HUES6 (cell line): ENCODE data around the gene RIPK1.
"Not testable (repeated sequence)": the region's sequence is repeated elsewhere in the genome, so short reads cannot be mapped to it uniquely, and the experiment has no call there.

Experiments
- H3K27ac ChIP-seq: 2 replicates; pipeline ENCODE4 v1.7.0; 2013; ENCODE audit warnings: low read depth, mild to moderate bottlenecking, low read length, inconsistent platforms
- H3K27me3 ChIP-seq: 2 replicates; pipeline ENCODE4 v1.6.1; 2013; ENCODE audit warnings: low read length; ENCODE audit not compliant: control insufficient read depth, insufficient read depth
- H3K36me3 ChIP-seq: 2 replicates; pipeline ENCODE4 v1.6.1; 2013; ENCODE audit warnings: low read length; ENCODE audit not compliant: control insufficient read depth, insufficient read depth
- H3K4me1 ChIP-seq: 2 replicates; pipeline ENCODE4 v1.6.1; 2013; ENCODE audit warnings: low read length; ENCODE audit not compliant: control insufficient read depth, insufficient read depth
- H3K4me3 ChIP-seq: 2 replicates; pipeline ENCODE4 v1.5.1; 2013; ENCODE audit warnings: low read depth, low read length
- H3K9ac ChIP-seq: one replicate; pipeline ENCODE4 v1.6.1; 2013; ENCODE audit warnings: mild to moderate bottlenecking, low read length
- H3K9me3 ChIP-seq: 2 replicates; pipeline ENCODE4 v1.6.1; 2013; ENCODE audit warnings: low read depth, low read length; ENCODE audit not compliant: control insufficient read depth, insufficient read depth

Gene RIPK1

DNA sequence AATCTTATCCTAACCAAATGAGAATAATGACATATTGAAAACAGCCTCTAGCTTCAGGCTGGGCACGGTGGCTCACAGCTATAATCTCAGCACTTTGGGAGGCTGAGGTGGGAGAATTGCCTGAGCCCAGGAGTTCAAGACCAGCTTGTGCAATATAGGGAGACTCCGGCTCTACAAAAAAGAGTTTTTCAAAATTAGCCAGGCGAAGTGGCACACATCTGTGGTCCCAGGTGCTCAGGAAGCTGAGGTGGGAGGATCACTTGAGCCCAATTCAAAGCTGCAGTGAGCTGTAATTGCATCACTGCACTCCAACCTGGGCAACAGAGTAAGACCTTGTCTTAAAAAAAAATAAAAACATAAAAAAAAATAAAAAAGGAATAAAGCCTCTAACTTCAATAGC, 84.4 kb downstream of the RIPK1 start:
- Histone ChIP-seq H3K9ac (no peak overlapping the region), H3K27me3 (no peaks in the 10 kb centered on the region), H3K9me3 (peaks cover 1% of the 10 kb centered on the region), H3K4me1 (no peaks in the 10 kb centered on the region; the same call in 1 of the 2 replicates), H3K36me3 (peaks cover 75% of the 10 kb centered on the region), H3K4me3 (no peak overlapping the region), H3K27ac (no peak overlapping the region)

DNA sequence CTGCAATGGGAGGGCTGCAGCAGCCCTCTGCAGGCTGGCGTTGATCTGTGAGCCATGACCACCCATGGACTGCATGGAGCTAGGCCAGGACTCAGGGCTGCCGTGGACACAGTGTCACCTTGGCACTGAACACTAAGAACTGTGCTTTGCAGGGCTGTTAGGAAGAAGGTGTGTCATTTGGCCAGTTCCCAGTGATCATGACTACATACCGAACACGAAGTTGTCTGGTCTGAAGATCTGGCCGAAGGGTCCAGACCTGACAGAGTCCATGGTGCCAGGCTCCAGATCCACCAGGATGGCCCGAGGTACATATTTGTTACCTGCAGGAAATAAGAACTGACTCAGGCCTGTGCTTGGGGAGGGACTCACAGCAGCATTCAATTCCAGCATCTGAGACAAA, 87.1 kb downstream of the RIPK1 start:
- Histone ChIP-seq H3K4me3 (peak overlapping the region; percentile 39; the same call in 1 of the 2 replicates), H3K4me1 (peaks cover 21% of the 10 kb centered on the region), H3K9ac (peak overlapping the region; percentile 41), H3K36me3 (peaks cover 49% of the 10 kb centered on the region)
- H3K27me3 ChIP-seq, H3K9me3 ChIP-seq, H3K27ac ChIP-seq: not testable (repeated sequence)

DNA sequence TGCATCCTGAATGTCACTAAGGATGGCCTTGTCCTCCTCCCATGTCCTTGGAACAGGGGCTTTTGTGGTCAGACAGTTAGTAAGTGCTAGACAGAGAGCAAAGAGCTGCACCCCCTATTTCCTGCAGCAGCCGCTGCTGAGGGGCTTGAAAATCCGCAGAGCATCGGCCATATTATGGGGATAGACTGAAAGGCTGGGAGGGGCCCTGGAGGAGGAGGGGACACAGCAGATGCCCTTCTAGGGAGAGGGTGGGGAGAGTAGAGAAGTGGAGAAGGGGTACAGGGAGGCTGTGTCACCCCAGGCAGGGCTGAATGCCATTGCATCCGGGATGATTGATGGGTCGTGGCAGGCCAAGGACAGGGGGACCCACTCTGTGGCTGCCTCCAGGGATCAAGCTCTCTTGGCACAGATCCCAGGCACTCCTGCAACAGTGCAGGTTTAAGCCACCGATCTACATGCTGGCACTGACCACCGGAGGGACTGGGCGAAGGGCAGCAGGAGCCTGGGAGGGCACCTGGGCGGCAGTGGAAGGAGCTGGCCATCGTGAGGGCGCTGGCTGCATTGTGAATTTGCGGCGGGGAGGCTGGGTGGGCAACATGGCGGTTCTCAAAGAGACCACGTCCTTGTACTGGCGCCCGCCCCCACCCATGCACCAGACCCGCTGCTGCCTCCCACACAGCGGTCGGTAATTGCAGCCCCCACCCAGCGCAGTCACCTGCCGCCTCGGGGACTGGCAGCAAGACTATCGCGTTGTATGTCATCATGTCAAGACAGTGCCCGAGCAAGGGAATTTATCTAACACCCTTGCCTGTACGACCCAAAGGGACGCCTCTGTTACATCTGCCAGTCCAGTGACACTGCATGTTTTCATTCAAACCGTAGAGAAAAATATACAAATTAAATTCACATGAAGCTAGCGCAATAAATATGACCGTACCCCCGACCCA, 88.2 kb downstream of the RIPK1 start:
- not testable (repeated sequence) for H3K9me3 ChIP-seq, H3K27me3 ChIP-seq
- peaks cover 41% of the 10 kb centered on the region for H3K36me3 ChIP-seq
- peaks cover 28% of the 10 kb centered on the region for H3K4me1 ChIP-seq
- H3K27ac ChIP-seq = peak overlapping the region; percentile 59; the same call in 1 of the 2 replicates
- peak overlapping the region; percentile 93 for H3K9ac ChIP-seq
- H3K4me3 ChIP-seq = peak overlapping the region; percentile 91

DNA sequence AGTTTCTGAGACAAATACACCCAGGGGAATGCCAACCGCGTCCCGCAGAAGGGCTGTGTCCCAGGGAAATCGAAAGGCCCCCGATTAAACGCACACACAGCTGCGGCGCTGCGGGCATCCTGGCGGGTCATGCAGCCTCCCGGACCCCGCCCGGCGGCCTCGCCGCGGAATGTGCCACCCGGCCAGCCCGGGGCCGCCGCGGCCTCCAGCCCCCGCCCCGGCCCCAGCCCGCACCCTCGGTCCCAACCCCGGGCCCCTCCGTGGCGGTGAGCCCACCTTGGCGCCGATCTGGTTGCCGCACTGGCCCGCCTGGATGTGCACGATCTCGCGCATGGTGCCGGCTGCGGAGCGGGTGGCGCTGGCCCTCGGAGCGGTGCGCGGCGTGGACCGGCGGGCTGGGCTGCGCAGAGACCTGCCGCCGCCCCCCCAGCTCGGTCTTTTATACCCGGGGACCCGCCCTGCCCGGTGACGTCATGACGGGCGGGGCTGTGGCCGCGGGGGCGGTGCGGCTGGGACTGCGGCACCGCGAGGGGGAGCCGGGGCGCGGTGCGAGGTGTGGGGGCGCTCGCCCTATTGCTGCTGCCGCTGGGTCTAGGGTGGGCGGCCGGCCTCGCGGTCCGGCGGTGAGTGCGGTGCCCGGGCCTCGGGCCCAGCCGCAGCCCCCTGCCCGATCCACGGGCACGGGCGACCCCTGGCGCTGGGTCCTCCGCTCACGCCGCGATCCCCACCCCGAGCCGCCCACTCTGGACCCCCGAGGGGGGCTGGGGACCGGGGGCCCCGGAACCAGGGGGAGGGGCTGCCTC, 89.0 kb downstream of the RIPK1 start, which contains the start of gene TUBB2A:
TUBB2A (minus strand) TSS at position 414 of the 803 bp plus-strand sequence; CDS start at position 333, 81 bp downstream.
- Histone ChIP-seq H3K36me3 (peaks cover 32% of the 10 kb centered on the region), H3K27ac (peak within 1 kb of the TSS; percentile 90; the same call in 1 of the 2 replicates), H3K27me3 (no peaks in the 10 kb centered on the region), H3K4me1 (peaks cover 32% of the 10 kb centered on the region), H3K4me3 (peak within 1 kb of the TSS; percentile 91), H3K9ac (peak within 1 kb of the TSS; percentile 93), H3K9me3 (no peaks in the 10 kb centered on the region)

DNA sequence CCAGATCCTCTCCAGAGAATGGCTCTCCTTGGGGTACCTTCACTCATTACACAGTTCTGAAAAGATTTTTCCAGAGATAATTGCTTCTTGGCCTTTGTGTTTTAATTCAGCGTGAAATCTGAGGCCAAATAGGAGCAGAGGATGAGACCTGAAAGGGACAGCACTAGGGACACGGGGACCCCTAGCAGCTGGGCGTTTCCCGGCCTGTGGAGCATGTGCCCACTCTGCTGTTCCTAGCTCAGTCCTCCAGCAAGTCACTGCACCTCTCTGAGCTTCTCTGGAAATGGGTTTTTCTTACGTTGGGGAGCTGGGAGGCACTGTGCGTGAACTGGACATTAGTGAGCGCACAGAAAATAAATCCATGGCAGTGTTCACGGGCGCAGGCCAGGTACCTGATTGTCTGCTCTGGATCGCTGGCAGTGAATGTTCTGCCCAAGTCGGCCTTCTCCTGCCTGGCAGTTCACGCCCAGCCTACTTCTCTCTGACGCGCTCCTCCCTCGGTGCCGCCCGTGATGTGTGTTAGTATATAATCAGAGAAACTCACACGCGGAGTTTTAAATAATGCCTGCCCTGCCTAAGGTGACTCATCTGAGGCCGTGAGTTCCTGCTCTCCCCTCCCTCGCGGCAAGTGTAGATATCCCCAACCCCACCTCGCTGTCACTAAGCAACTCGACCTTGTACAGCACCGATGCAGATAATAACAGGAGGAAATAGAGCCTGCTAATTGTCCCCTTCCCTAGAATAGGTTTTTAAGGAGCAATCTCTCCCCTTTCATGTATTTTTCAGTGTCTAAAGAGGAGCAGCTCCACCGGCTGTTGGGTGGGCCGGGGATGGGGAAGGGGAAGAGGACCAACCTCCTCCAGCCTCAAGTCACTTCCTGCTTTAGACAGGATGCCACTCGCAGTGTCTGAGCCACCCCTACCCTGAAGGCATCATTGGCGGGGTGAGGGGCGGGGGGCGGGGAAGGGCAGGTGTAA, 91.8 kb downstream of the RIPK1 start:
- peaks cover 50% of the 10 kb centered on the region for H3K4me1 ChIP-seq
- H3K36me3 ChIP-seq = peaks cover 11% of the 10 kb centered on the region
- no peaks in the 10 kb centered on the region for H3K27me3 ChIP-seq
- H3K9ac ChIP-seq = peak overlapping the region; percentile 76
- peak overlapping the region; percentile 59; the same call in 1 of the 2 replicates for H3K27ac ChIP-seq
- no peaks in the 10 kb centered on the region for H3K9me3 ChIP-seq
- H3K4me3 ChIP-seq = peak overlapping the region; percentile 46

DNA sequence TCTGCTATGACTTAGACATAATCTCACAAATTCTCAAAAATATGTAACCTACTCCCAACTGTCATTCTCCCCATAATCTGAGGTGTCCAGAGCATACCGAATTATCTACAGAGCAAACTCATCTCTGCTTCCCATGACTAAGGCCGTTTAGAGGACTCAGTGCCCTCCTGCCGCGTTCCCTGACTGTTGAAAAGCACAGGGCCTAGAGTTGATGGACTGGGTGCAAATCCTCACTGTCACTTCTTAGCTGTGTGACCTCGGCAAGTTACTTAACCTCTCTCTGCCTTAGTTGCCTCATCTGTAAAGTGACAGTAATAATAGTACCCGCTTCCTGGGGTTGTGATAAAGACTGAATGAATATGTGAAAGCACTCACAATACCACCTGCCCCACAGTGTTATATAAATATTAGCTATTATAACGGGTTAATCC, 93.8 kb downstream of the RIPK1 start:
- Histone ChIP-seq H3K27me3 (no peaks in the 10 kb centered on the region), H3K9ac (peak overlapping the region; percentile 99), H3K4me1 (peaks cover 69% of the 10 kb centered on the region), H3K9me3 (no peaks in the 10 kb centered on the region), H3K4me3 (peak overlapping the region; percentile 74), H3K36me3 (no peaks in the 10 kb centered on the region), H3K27ac (peak overlapping the region; percentile 95; the same call in 1 of the 2 replicates)

DNA sequence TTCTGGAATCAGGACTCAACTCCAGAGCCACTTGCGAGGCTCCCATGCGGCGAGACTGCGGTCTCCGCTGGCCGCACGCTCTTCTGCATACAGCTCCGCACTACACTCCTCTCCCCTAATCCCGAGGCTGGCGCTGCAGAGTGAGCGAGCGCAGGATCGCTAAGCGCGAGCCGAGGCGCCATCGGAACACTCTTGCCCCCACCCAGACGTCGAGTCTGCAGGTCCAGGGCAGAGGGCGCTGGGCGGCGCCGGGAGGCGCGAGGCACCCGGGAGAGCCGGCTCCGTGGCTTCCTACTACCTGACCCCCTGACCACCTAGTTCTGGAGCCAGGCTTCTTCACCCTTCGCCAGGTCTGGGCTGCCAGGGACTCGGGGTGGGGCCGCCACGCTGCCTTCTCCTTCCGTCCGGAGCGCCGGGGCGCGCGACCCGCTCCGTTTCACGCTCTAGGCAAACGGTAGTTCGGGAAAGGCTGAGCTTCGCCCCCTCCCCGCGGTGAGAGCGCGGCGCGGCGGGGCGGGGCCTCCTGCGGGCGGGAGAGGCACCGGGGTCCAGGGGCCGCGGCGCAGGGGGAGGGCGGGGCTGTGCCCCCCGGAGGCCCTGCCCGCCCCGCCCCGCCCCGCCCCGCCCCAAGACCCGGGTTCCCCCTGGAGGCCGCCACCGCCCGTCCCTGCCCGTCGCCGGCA, 94.4 kb downstream of the RIPK1 start:
- H3K4me1 ChIP-seq = peaks cover 73% of the 10 kb centered on the region
- no peaks in the 10 kb centered on the region for H3K27me3 ChIP-seq
- no peaks in the 10 kb centered on the region for H3K9me3 ChIP-seq
- H3K36me3 ChIP-seq = no peaks in the 10 kb centered on the region
- peak overlapping the region; percentile 74 for H3K4me3 ChIP-seq
- H3K9ac ChIP-seq = peak overlapping the region; percentile 99
- peak overlapping the region; percentile 95; the same call in 1 of the 2 replicates for H3K27ac ChIP-seq

DNA sequence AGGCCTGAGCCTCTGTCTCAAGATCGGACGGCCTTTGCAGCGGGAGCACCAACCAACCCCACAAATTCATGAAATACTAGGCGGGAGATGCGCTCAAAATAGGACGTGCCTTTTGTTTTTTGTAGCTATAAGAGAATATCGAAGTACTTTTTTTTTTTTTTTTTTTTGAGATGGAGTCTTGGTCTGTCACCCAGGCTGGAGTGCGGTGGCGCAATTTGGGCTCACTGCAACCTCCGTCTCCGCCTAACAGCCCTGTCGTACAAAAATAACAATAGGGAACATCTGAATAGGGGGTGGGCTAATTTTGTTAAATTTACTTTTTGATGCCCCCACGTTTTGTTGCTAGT, 94.9 kb downstream of the RIPK1 start:
- H3K27ac ChIP-seq = peak overlapping the region; percentile 82; the same call in 1 of the 2 replicates
- H3K36me3 ChIP-seq = no peaks in the 10 kb centered on the region
- peaks cover 72% of the 10 kb centered on the region for H3K4me1 ChIP-seq
- peak overlapping the region; percentile 88 for H3K9ac ChIP-seq
- H3K4me3 ChIP-seq = peak overlapping the region; percentile 74
- no peaks in the 10 kb centered on the region for H3K27me3 ChIP-seq
- H3K9me3 ChIP-seq = no peaks in the 10 kb centered on the region

DNA sequence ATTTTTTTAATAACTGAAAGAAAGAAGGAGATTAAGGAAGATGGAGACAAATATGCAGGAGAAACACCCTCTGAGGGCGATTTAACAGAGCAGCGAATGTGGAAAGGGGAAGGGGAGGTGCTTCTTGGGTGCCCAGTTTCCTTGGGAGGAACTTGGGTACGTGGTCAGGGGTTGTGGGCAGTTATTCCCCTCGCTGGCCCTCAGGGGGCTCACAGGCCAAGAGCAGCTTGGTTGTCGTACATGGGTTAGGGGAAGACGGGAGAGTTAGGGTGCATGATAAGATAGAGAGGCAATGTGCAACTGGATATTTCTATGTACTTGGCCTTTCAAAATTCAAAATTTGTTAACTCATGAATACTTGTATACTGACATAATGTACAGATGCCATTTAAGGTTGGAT, 96.1 kb downstream of the RIPK1 start:
- peak overlapping the region; percentile 45; the same call in 1 of the 2 replicates for H3K4me3 ChIP-seq
- H3K4me1 ChIP-seq = peaks cover 62% of the 10 kb centered on the region
- H3K36me3 ChIP-seq = no peaks in the 10 kb centered on the region
- peak overlapping the region; percentile 98; the same call in 1 of the 2 replicates for H3K27ac ChIP-seq
- no peaks in the 10 kb centered on the region for H3K27me3 ChIP-seq
- H3K9ac ChIP-seq = peak overlapping the region; percentile 88
- H3K9me3 ChIP-seq = no peaks in the 10 kb centered on the region
